Left cardiac atrium (tissue), 4 donors: Measurements from ENCODE around the gene AAGAB. TPM values are rescaled to one million over a fixed set of nuclear protein-coding genes. Genes with fewer than 3 reads are reported as not detected.
"Not testable (repeated sequence)": the region's sequence is repeated elsewhere in the genome, so short reads cannot be mapped to it uniquely, and the experiment has no call there.

Source experiments
- ATAC-seq, 2 donors: fragments of 200-7000 bp; cut with Tn5 transposase; one replicate each; pipeline ENCODE4 v1.9.1; 2020; ENCODE audit warnings: mild to moderate bottlenecking in 2 of 2, moderate library complexity in 2 of 2
- DNase-seq: peaks from one replicate; pipeline ENCODE4 v3.0.0-alpha.2; 2020
- intact Hi-C, 2 donors: fragments of 100-400 bp; cut with DNase I; formaldehyde crosslinking; loops; one replicate each; pipeline versions ENCODE4 v1.14.1 to v1.15.1; 2022 to 2023
- total RNA-seq, 2 donors: library from RNA; stranded (reverse); fragmentation: NEBNext Ultra II Directional; extraction: Animal tissue kit (Norgen Biotek cat#: 25700); gene quantifications; one replicate each; pipeline ENCODE4 v1.2.1, GENCODE V29; 2021
- donor health status: DM: no; HTN: yes; CAD: no.
- donor health status: DM: no; HTN: yes; CAD: no; lungs with severe emphysema.
- donor health status: DM: yes; HTN: yes; CAD: no.
- donor health status: Dilated cardiomyopathy.

AAGAB gene
- total RNA-seq, 2 donors from 2014 or later, result 18.0 to 26.9 TPM

- intact Hi-C loops, result loop anchor here in 1 of 2 donors (10.0 kb wide), 2 partner anchors 61 to 221 kb away; no protein-coding TSS in a partner anchor
- peak; percentile 60 to 84 for ATAC-seq
- peak; percentile 79 for DNase-seq
Observed at GRCh38 chr15:67165254-67166253, 88.9 kb downstream of the AAGAB start.

- intact Hi-C loops, result loop anchor here in 1 of 2 donors (10.0 kb wide), 2 partner anchors 60 to 220 kb away; no protein-coding TSS in a partner anchor
Observed at GRCh38 chr15:67164811-67165253, 89.6 kb downstream of the AAGAB start.

GRCh38 chr15:67164401-67164791, 90.1 kb downstream of the AAGAB start:
- intact Hi-C loops, result loop anchor here in 1 of 2 donors (10.0 kb wide), 2 partner anchors 60 to 220 kb away; no protein-coding TSS in a partner anchor
- ATAC-seq (peak; percentile 51 to 58), DNase-seq (peak; percentile 65)

More at GRCh38 chr15:67164811-67165253, 89.6 kb downstream of the AAGAB start:
- DNase-seq (no peak), ATAC-seq (peak; percentile 4 to 5)

- ATAC-seq (no peak), DNase-seq (no peak)
- intact Hi-C loops, result loop anchor here in 1 of 2 donors (10.0 kb wide), 2 partner anchors 58 to 218 kb away; no protein-coding TSS in a partner anchor
Observed at GRCh38 chr15:67163180-67163579, 91.3 kb downstream of the AAGAB start.

- DNase-seq, result no peak
- no peak for ATAC-seq
- intact Hi-C loops, result loop anchor here in 1 of 2 donors (10.0 kb wide), 2 partner anchors 57 to 217 kb away; no protein-coding TSS in a partner anchor
Observed at GRCh38 chr15:67161881-67162280, 92.6 kb downstream of the AAGAB start.

- DNase-seq (no peak), ATAC-seq (no peak)
- intact Hi-C loops, result loop anchor here in 1 of 2 donors (10.0 kb wide), 2 partner anchors 57 to 217 kb away; no protein-coding TSS in a partner anchor
Observed at GRCh38 chr15:67161412-67161811, 93.0 kb downstream of the AAGAB start.

GRCh38 chr15:67158367-67158766, 96.1 kb downstream of the AAGAB start:
- intact Hi-C loops, result no loop called here
- DNase-seq (no peak), ATAC-seq (peak; percentile 47 to 54)

GRCh38 chr15:67157521-67158252, 96.8 kb downstream of the AAGAB start:
- intact Hi-C loops, result no loop called here
- ATAC-seq (peak in 1 of 2 donors; percentile 36), DNase-seq (no peak)

- intact Hi-C loops, result no loop called here
- DNase-seq, result no peak
- no peak for ATAC-seq
Observed at GRCh38 chr15:67156834-67157233, 97.6 kb downstream of the AAGAB start.

- ATAC-seq, result no peak
- no peak for DNase-seq
- intact Hi-C loops, result no loop called here
Observed at GRCh38 chr15:67156426-67156825, 98.0 kb downstream of the AAGAB start.

GRCh38 chr15:67154249-67154648, 100.2 kb downstream of the AAGAB start:
- ATAC-seq, result no peak
- no peak for DNase-seq
- intact Hi-C loops, result no loop called here

- intact Hi-C loops, DNase-seq, ATAC-seq: not testable (repeated sequence)
Observed at GRCh38 chr15:67153044-67153443, 101.4 kb downstream of the AAGAB start.

GRCh38 chr15:67152429-67152828, 102.0 kb downstream of the AAGAB start:
- DNase-seq, result no peak
- intact Hi-C loops, result no loop called here
- ATAC-seq, result no peak

Other genes starting within 250 kb of the AAGAB start
- gene SMAD3, start 189.1 kb downstream of the AAGAB start, total RNA-seq, result 10 to 100 TPM; 24.0 to 37.5 TPM
- 1 to 10 TPM in 1 of 2 donors, under 1 TPM in 1; 0.53 to 1.1 TPM for gene IQCH, start 125 bp upstream of the AAGAB start, total RNA-seq